ENCODE results near the gene TENM4. TPM values are rescaled to one million over a fixed set of nuclear protein-coding genes. Genes with fewer than 3 reads are reported as not detected.

TENM4 gene
- total RNA-seq, 2 donors from 2014 or later: 68.2 to 130 TPM

GRCh38 chr11:78630155-78630554 is 810.7 kb downstream of the TENM4 start:
- Histone ChIP-seq H3K4me1 (ENCODE audit: control insufficient read depth, insufficient read depth, low read length) (no peaks in the 10 kb centered on the region), H3K9ac (ENCODE audit: extremely low read depth, low read length, poor library complexity, severe bottlenecking) (no peak overlapping the region), H3K27ac (ENCODE audit: low read depth, low read length) (no peak overlapping the region), H3K27me3 (ENCODE audit: control insufficient read depth, insufficient read depth, low read length, poor library complexity, severe bottlenecking) (no peaks in the 10 kb centered on the region), H3K4me3 (ENCODE audit: low read length) (no peak overlapping the region), H3K36me3 (ENCODE audit: control insufficient read depth, insufficient read depth, low read length) (no peaks in the 10 kb centered on the region), H3K9me3 (ENCODE audit: control insufficient read depth, low read length) (peaks cover 38% of the 10 kb centered on the region)
- no peak for TF ChIP-seq CTCF (conservative IDR thresholded peaks at IDR 0.05)
- WGBS, 2 experiments (ENCODE audit: insufficient coverage in 1 of 2, insufficient read length in 1 of 2): 83 to 90% methylated on average over 1 to 3 of the region's 3 CpGs
- Mint-ChIP-seq H3K36me3 (ENCODE audit: low read depth) (peaks cover 4% of the 10 kb centered on the region), H3K4me1 (no peaks in the 10 kb centered on the region), H3K27ac (no peak overlapping the region), H3K9me3 (peaks cover 49% of the 10 kb centered on the region), H3K27me3 (ENCODE audit: insufficient read depth) (peaks cover 21% of the 10 kb centered on the region), H3K4me3 (no peak overlapping the region)
- DNase-seq: no peak

GRCh38 chr11:78622666-78623065 is 818.2 kb downstream of the TENM4 start:
- H3K4me3 ChIP-seq (ENCODE audit: low read length): no peak overlapping the region
- TF ChIP-seq CTCF (conservative IDR thresholded peaks at IDR 0.05): no peak
- H3K27me3 Mint-ChIP-seq (ENCODE audit: insufficient read depth): peaks cover 54% of the 10 kb centered on the region
- peaks cover 21% of the 10 kb centered on the region for H3K9me3 ChIP-seq (ENCODE audit: control insufficient read depth, low read length)
- no peak overlapping the region for H3K27ac Mint-ChIP-seq
- DNase-seq: no peak
- peaks cover 39% of the 10 kb centered on the region for H3K9me3 Mint-ChIP-seq
- no peak overlapping the region for H3K27ac ChIP-seq (ENCODE audit: low read depth, low read length)
- no peaks in the 10 kb centered on the region for H3K27me3 ChIP-seq (ENCODE audit: control insufficient read depth, insufficient read depth, low read length, poor library complexity, severe bottlenecking)
- WGBS, 2 experiments (ENCODE audit: insufficient coverage in 1 of 2, insufficient read length in 1 of 2): 50 to 88% methylated on average over 1 to 5 of the region's 5 CpGs
- no peaks in the 10 kb centered on the region for H3K36me3 ChIP-seq (ENCODE audit: control insufficient read depth, insufficient read depth, low read length)
- H3K4me1 ChIP-seq (ENCODE audit: control insufficient read depth, insufficient read depth, low read length): no peaks in the 10 kb centered on the region
- H3K36me3 Mint-ChIP-seq (ENCODE audit: low read depth): peaks cover 2% of the 10 kb centered on the region
- no peak overlapping the region for H3K9ac ChIP-seq (ENCODE audit: extremely low read depth, low read length, poor library complexity, severe bottlenecking)
- no peak overlapping the region for H3K4me3 Mint-ChIP-seq
- H3K4me1 Mint-ChIP-seq: no peaks in the 10 kb centered on the region

- Histone ChIP-seq H3K9ac (ENCODE audit: extremely low read depth, low read length, poor library complexity, severe bottlenecking) (no peak overlapping the region), H3K4me3 (ENCODE audit: low read length) (no peak overlapping the region), H3K4me1 (ENCODE audit: control insufficient read depth, insufficient read depth, low read length) (no peaks in the 10 kb centered on the region), H3K27ac (ENCODE audit: low read depth, low read length) (no peak overlapping the region), H3K27me3 (ENCODE audit: control insufficient read depth, insufficient read depth, low read length, poor library complexity, severe bottlenecking) (no peaks in the 10 kb centered on the region), H3K36me3 (ENCODE audit: control insufficient read depth, insufficient read depth, low read length) (no peaks in the 10 kb centered on the region), H3K9me3 (ENCODE audit: control insufficient read depth, low read length) (peaks cover 20% of the 10 kb centered on the region)
- no peak for DNase-seq
- Mint-ChIP-seq H3K36me3 (ENCODE audit: low read depth) (peaks cover 2% of the 10 kb centered on the region), H3K27me3 (ENCODE audit: insufficient read depth) (peaks cover 40% of the 10 kb centered on the region), H3K4me1 (no peaks in the 10 kb centered on the region), H3K4me3 (no peak overlapping the region), H3K9me3 (peaks cover 33% of the 10 kb centered on the region), H3K27ac (no peak overlapping the region)
- WGBS, 2 experiments (ENCODE audit: insufficient coverage in 1 of 2, insufficient read length in 1 of 2): 63 to 88% methylated on average over 1 to 2 of the region's 2 CpGs
- TF ChIP-seq CTCF (conservative IDR thresholded peaks at IDR 0.05): no peak
Measured at GRCh38 chr11:78620159-78620558, 820.7 kb downstream of the TENM4 start.

Data from endodermal cell (in vitro differentiated cells).